Stimulated activated CD4-positive, alpha-beta T cell treated with anti-CD3 and anti-CD28 coated beads, Interleukin-1b, Interleukin-23, amount 100 ng/mL, for 24 hours (primary cell): ENCODE measurements around the gene FAM219B.
"Not testable (repeated sequence)": the region's sequence is repeated elsewhere in the genome, so short reads cannot be mapped to it uniquely, and the experiment has no call there.

Experiments used
- DNase-seq, 4 experiments: peaks; one replicate each; pipeline ENCODE4 v3.0.0-alpha.2; 2020; ENCODE audit warnings: low read depth in 4 of 4, low spot score in 1 of 4

Gene FAM219B, protein sequence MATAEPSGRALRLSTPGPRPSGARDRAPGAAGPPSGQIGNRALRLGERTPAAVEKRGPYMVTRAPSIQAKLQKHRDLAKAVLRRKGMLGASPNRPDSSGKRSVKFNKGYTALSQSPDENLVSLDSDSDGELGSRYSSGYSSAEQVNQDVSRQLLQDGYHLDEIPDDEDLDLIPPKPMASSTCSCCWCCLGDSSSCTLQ

GRCh38 chr15:74906450-74907162 is at the start of gene FAM219B:
Gene FAM219B, minus strand, starts transcription at chr15:74906851. Its CDS starts 51 bp downstream, at chr15:74906800.
- DNase-seq, result peak; percentile 47 to 73 (median 60)

GRCh38 chr15:74955796-74956647 is 49.4 kb upstream of the FAM219B start:
- DNase-seq, result peak in 2 of 4 experiments; percentile 58 to 60

GRCh38 chr15:74955017-74955416 is 48.4 kb upstream of the FAM219B start:
- DNase-seq, result no peak

GRCh38 chr15:74954515-74954914 is 47.9 kb upstream of the FAM219B start:
- no peak for DNase-seq

DNA sequence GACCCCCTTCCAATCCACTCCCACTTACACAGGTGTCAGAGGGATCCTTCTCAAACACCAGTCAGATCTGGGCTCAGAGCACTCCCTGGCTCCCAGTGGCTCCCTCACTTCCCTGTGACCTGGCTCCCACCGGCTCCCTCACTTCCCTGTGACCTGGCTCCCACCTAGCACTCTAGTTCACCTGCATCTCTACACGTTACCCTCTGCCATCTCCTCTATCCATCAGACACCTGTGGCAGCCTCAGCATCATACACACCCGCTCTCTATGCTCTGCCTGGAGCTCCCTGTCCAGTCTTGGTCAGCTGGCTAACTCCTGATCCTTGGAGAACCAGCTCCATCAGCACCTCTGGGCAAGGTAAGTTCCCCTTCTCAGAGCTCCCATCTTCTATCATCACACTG is 44.4 kb upstream of the FAM219B start:
- DNase-seq, result no peak

DNA sequence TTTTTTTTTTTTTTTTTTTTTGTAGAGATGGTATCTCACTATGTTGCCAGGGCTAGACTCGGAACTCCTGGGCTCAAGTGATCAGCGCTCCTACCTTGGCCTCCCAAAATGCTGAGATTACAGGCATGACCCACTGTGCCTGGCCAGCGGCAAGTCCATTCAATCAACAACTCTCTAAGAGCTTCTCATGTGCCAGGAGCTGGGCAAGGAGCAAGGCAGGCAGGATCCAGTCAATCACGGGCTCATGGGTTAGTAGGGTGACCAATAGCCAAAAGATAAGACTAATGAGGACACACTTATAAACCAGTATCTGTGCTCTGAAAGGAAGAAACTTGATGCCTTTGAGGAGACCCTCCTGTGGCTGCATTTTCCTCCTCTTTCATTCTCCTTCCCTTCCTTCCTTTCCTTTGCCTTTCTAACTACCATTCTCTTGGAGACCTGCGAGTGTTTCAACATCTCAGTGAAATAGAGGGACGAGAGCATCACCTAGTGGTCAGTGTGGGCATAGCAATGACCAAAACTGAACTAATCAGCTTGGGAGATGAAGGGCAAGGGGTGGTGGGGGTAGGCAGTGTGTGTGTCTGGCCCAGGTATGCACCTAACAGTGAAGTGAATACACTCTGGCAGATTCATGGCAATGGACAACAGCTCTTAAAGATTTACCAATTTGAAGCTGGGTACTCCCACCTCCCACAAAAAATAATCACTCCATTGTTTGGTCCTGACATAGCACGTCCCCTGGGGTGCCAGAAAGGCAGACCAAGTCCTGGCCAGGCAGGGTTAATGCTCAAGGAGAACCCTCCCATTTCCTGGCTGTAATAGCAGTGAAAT is 43.6 kb upstream of the FAM219B start:
- DNase-seq, result peak; percentile 42 to 69 (median 64)

- peak; percentile 77 to 89 (median 81) for DNase-seq
These were observed 31.1 kb upstream of the FAM219B start, which contains the start of gene COX5A for GRCh38 chr15:74937590-74938371. Gene COX5A, minus strand, starts transcription at chr15:74938073. Its CDS starts 59 bp downstream, at chr15:74938014.

DNA sequence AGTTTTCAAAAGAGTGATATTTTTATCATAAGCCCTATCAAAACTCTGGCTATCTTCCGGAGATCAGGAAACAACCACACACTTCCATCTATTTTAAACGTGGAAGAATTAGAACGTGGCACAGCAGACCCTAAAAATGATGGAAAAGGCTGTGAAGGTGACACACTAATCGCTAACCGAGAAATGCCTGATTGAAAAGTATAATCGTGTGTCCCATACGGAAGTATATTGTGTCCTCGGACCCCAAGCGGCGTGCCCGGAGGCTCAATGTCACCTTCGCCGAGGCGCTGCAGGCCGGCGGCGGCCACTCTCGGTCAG is 30.6 kb upstream of the FAM219B start:
- DNase-seq, result no peak

- DNase-seq, result not testable (repeated sequence)
These were observed 28.5 kb upstream of the FAM219B start for GRCh38 chr15:74935193-74935592.

DNA sequence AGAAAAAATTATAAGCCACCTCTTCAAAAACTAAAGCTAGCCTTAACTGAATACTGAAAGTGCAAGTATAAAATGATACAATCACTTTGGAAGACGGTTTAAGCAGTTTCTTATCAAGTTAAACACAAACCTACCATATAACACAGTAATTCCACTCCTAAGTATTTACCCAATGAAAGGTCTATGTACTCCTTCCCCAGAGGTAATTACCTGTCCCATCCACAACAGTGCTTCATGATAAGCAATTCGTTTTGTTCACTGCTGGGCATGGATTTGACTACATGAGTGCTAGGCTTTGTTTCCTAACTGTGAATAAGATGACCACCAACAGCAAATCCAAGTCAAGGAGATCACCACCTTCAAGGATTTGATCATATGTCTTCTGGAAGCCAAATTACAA is 26.9 kb upstream of the FAM219B start:
- no peak for DNase-seq

DNA sequence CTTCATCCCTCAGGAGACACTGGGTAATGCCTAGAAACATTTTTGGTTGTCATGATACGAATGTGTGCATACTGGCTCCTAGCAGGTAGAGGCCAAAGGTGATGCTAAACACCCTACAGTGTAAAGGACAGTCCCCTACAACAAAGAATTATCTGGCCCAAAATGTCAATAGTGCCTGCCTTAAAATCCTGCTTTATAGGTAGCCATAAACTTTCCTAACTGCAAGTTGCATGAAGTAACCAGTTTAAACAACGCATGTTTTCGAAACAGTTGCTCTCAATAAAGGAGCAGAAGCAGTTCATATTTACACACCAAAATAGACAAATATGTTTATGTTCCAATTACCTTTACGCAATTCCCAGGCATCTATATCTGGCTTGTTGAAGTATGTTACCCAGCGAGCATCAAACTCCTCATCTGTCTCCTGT is 22.1 kb upstream of the FAM219B start:
- no peak for DNase-seq

- no peak for DNase-seq
These were observed 17.9 kb upstream of the FAM219B start for GRCh38 chr15:74924525-74924924.

- DNase-seq, result no peak
These were observed 13.8 kb upstream of the FAM219B start for GRCh38 chr15:74920456-74920855.

DNA sequence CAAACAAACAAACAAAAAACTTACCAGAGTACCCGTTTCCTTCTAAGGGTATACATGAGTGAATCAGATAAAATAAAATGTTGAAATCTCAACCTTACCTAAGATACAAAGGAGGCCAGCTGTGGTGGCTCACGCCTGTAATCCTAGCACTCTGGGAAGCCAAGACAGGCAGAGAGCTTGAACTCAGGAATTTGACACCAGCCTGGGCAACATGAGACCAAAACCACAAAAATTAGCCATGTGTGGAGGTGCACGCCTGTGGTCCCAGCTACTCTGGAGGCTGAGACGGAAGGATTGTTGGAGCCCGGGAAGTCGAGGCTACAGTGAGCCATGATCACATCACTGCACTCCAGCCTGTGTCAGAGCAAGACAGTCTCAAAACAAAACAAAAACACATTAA is 11.0 kb upstream of the FAM219B start:
- no peak for DNase-seq

- DNase-seq, result not testable (repeated sequence)
These were observed 7.1 kb upstream of the FAM219B start for GRCh38 chr15:74913799-74914198.

DNA sequence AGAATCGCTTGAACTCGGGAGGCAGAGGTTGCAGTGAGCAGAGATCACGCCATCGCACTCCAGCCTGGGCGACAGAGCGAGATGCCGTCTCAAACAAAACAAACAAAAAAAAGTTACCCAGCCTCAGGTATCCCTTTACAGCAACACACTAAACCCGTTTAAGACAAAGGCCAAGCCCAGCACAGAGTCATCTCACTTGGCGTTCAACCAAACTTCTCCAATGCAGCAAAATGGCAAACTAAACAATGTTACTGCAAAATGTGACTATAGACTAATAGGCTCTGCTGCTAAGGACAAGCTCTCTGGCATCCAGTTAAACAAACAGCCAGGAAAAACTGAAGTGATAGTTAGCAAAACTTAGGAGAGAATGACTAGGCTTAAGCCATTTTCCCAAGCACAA is 6.4 kb upstream of the FAM219B start:
- DNase-seq, result no peak

DNA sequence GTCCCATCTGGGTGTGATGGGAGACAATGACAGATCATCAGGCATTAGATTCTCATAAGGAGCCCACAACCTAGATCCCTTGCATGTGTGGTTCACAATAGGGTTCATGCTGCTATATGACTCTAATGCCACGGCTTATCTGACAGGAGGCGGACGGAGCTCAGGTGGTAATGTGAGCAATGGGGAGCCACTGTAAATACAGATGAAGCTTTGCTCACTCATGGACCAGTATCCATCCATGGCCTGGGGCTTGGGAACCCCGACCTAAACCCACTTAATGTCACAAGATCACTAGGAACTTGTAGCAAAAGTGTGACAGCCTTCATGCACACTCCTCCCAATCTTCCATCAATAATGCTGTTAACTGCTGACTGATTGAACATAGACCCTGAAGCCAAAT is 2.0 kb upstream of the FAM219B start:
- no peak for DNase-seq

DNA sequence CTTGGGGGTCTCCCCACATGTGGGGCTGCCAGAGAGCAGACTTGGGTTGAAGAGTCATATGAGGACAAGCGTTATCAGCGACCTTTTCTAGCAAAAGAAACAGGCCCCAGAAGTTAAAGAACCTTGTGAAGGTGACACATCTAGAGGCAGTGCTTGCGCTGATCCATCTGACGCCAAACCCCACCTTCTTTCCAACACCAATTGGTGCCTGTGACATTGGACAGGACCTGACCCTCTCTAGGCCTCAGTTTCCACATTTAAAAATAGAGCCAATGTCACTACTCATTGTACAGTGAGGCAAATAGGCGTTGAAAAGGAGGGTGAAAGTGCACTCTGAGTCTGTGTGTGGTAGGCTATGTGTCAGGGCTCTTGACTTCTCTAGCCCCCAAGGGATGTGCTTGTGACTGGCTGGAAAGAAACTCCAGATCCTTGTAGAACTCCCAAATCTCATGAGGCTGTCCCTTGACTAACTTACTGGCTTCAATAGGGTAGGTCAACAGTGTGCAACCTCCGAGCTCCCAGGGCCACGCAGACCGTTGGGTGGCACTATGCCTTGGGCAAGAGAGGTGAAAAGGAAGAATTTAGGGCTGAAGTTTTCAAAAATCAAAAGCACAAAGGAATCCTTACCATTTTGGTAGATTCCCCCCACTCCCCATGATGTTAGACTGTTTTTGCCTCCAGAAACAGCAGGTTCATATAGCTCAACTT is 666 bp upstream of the FAM219B start:
- DNase-seq, result no peak

DNA sequence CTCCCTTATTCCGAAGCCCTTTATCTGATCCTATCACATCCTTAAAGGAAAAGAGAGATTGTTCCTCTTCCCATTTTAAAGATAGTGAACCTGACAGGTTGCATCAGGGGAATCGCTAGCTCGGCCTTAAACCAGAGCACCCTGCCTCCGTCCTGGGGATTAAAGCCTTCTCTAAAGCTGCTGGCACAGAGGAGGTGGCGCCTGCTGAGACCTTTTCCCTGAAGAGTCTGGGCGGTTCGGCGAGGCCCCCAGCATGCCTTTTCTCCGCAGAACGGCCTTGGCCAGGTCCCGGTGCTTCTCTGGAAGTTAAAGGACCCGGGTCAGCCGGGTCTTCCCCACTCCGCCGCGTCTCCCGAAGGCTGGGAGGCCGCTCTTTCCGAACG is 593 bp downstream of the FAM219B start:
- DNase-seq, result peak in 2 of 4 experiments; percentile 15 to 18
